Activated naive CD8-positive, alpha-beta T cell (primary cell): ENCODE results near the gene SPPL2B.

Experiments
- H3K27ac Mint-ChIP-seq: one replicate; pipeline ENCODE4 v1.8.0; 2021; ENCODE audit warnings: mixed read lengths
- H3K27me3 Mint-ChIP-seq: one replicate; pipeline ENCODE4 v1.8.0; 2021; ENCODE audit warnings: mixed read lengths
- H3K36me3 Mint-ChIP-seq: one replicate; pipeline ENCODE4 v1.8.0; 2021; ENCODE audit warnings: mixed read lengths
- H3K4me1 Mint-ChIP-seq: one replicate; pipeline ENCODE4 v1.8.0; 2021; ENCODE audit warnings: low read depth, mixed read lengths
- H3K4me3 Mint-ChIP-seq: one replicate; pipeline ENCODE4 v1.8.0; 2021; ENCODE audit warnings: mild to moderate bottlenecking, mixed read lengths
- H3K9me3 Mint-ChIP-seq: one replicate; pipeline ENCODE4 v1.8.0; 2021; ENCODE audit warnings: low read depth, mixed read lengths

SPPL2B gene

DNA sequence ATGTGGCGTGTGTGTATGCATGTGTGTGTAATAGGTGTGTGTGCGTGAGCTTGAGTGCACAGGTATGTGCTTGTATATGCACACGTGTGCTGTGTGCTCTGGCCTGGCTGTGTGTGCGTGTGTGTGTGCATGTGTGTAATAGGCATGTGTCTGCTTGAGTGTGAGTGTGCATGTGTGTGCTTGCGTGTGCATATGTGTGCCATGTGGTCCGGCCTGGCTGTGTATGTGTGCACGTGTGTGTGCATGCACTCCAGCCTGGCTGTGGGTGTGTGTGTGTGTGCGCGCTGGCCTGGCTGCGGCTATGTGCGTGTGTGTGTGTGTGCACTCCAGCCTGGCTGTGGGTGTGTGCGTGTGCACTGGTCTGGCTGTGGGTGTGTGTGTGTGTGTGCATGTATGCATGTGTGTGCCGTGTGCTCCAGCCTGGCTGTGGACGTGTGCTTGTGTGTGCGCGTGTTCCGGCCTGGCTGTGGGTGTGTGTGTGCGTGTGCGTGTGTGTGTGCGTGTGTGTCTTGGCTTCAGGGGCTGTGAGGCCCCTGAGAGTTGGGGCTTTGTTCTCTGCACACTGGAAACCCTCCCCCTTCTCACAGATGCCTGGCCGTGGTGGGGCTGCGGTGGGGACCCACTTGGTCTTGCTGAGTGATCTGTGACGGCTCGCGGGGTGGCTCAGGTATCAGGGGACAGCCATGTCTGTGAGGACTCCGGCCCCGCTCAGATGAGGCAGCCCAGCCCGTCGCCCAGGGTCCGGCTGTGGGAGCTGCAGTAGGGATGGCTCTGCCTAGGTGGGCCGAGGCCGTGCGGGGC is 8.2 kb downstream of the SPPL2B start:
- peaks cover 3% of the 10 kb centered on the region for H3K36me3 Mint-ChIP-seq
- H3K27ac Mint-ChIP-seq, result no peak overlapping the region
- peaks cover 23% of the 10 kb centered on the region for H3K4me1 Mint-ChIP-seq
- H3K27me3 Mint-ChIP-seq, result no peaks in the 10 kb centered on the region
- H3K9me3 Mint-ChIP-seq, result no peaks in the 10 kb centered on the region
- no peak overlapping the region for H3K4me3 Mint-ChIP-seq

GRCh38 chr19:2337329-2337707 is 8.8 kb downstream of the SPPL2B start:
- H3K36me3 Mint-ChIP-seq, result peaks cover 3% of the 10 kb centered on the region
- no peak overlapping the region for H3K27ac Mint-ChIP-seq
- no peak overlapping the region for H3K4me3 Mint-ChIP-seq
- no peaks in the 10 kb centered on the region for H3K27me3 Mint-ChIP-seq
- peaks cover 19% of the 10 kb centered on the region for H3K4me1 Mint-ChIP-seq
- no peaks in the 10 kb centered on the region for H3K9me3 Mint-ChIP-seq

GRCh38 chr19:2338055-2338615 is 9.7 kb downstream of the SPPL2B start:
- Mint-ChIP-seq H3K4me3 (no peak overlapping the region), H3K4me1 (peaks cover 15% of the 10 kb centered on the region), H3K36me3 (peaks cover 3% of the 10 kb centered on the region), H3K27me3 (no peaks in the 10 kb centered on the region), H3K9me3 (no peaks in the 10 kb centered on the region), H3K27ac (no peak overlapping the region)

- Mint-ChIP-seq H3K4me3 (no peak overlapping the region), H3K27me3 (no peaks in the 10 kb centered on the region), H3K4me1 (peaks cover 10% of the 10 kb centered on the region), H3K36me3 (peaks cover 3% of the 10 kb centered on the region), H3K27ac (no peak overlapping the region), H3K9me3 (no peaks in the 10 kb centered on the region)
These were observed 10.5 kb downstream of the SPPL2B start for GRCh38 chr19:2338751-2339643.

DNA sequence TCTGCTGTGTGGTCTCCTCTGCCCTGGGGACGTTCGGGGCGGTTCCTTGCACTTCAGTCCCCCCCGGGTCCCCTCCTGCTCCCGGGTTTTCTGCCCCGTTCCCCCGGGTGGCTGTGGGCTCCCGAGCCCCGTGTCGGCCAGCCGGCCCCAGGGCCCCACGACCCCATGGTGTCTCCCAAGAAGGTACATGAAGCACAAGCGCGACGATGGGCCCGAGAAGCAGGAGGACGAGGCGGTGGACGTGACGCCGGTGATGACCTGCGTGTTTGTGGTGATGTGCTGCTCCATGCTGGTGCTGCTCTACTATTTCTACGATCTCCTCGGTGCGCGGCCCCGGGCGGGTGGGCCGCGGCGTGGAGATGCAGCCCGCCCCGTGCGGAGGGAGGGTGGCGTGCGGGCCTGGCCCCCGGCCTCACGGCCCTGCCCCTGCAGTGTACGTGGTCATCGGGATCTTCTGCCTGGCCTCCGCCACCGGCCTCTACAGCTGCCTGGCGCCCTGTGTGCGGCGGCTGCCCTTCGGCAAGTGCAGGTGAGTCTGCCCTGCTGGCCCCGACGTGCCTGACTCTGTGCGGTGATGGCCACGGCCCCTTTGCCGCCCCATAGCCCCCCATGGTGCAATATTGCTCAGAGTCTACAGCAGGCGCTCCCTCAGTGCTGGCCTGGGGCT is 11.3 kb downstream of the SPPL2B start:
- peaks cover 10% of the 10 kb centered on the region for H3K4me1 Mint-ChIP-seq
- no peak overlapping the region for H3K27ac Mint-ChIP-seq
- no peaks in the 10 kb centered on the region for H3K9me3 Mint-ChIP-seq
- H3K27me3 Mint-ChIP-seq, result no peaks in the 10 kb centered on the region
- peaks cover 3% of the 10 kb centered on the region for H3K36me3 Mint-ChIP-seq
- H3K4me3 Mint-ChIP-seq, result no peak overlapping the region

GRCh38 chr19:2340496-2341243 is 12.2 kb downstream of the SPPL2B start:
- H3K9me3 Mint-ChIP-seq, result no peaks in the 10 kb centered on the region
- H3K4me3 Mint-ChIP-seq, result no peak overlapping the region
- no peak overlapping the region for H3K27ac Mint-ChIP-seq
- peaks cover 2% of the 10 kb centered on the region for H3K36me3 Mint-ChIP-seq
- no peaks in the 10 kb centered on the region for H3K27me3 Mint-ChIP-seq
- H3K4me1 Mint-ChIP-seq, result peaks cover 9% of the 10 kb centered on the region

DNA sequence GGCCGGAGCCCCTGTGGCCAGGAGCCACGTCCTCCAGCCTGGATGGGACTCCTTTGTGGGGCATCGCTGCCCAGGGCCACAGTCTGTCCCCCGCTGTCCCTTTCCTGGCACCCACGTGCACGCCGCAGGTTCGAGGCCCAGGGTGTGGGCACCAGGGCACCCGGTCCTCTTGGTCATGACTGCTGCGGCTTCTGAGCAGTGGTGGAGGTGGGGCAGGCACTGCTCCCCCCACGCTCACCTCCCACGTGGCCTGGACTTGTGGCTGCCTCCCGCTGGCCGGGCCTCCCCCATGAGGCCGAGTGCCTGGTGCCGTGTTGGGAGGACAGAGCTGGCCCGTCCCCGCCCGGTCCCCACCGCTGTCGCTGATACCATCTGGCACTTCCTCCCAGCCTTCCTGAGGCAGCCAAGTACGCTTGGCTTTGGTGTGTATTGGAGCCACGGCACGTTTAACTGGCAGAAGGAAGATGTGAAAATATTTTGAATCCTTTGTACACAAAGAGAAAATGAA is 12.8 kb downstream of the SPPL2B start:
- H3K27ac Mint-ChIP-seq, result no peak overlapping the region
- peaks cover 2% of the 10 kb centered on the region for H3K4me1 Mint-ChIP-seq

DNA sequence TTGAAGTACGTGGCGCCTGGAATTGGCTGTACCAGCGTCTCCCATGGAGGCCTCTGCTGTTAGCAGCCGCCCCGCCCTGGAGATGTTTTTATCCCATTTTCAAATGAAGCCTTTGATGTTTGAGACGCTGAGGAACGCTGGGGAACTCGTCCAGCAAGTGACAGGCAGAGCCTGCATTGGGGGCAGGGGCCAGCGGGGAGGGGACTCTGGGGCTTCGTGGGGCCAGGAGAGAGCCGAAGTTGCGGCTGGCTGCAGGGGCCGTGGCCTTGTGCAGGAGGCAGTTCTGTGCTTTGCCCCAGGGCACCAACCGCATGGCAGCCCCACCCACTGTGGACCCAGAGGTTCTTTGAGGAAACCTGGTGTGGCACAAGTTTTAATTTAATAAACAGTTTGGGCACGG is 13.5 kb downstream of the SPPL2B start:
- Mint-ChIP-seq H3K27me3 (no peaks in the 10 kb centered on the region), H3K9me3 (no peaks in the 10 kb centered on the region), H3K27ac (no peak overlapping the region), H3K4me3 (no peak overlapping the region), H3K36me3 (no peaks in the 10 kb centered on the region), H3K4me1 (peaks cover 2% of the 10 kb centered on the region)

More for the DNA sequence above, 12.8 kb downstream of the SPPL2B start:
- no peaks in the 10 kb centered on the region for H3K9me3 Mint-ChIP-seq
- H3K27me3 Mint-ChIP-seq, result no peaks in the 10 kb centered on the region
- no peaks in the 10 kb centered on the region for H3K36me3 Mint-ChIP-seq
- H3K4me3 Mint-ChIP-seq, result no peak overlapping the region

GRCh38 chr19:2342656-2343288 is 14.3 kb downstream of the SPPL2B start:
- Mint-ChIP-seq H3K4me3 (no peak overlapping the region), H3K27ac (no peak overlapping the region), H3K36me3 (no peaks in the 10 kb centered on the region), H3K27me3 (no peaks in the 10 kb centered on the region), H3K4me1 (no peaks in the 10 kb centered on the region), H3K9me3 (no peaks in the 10 kb centered on the region)

DNA sequence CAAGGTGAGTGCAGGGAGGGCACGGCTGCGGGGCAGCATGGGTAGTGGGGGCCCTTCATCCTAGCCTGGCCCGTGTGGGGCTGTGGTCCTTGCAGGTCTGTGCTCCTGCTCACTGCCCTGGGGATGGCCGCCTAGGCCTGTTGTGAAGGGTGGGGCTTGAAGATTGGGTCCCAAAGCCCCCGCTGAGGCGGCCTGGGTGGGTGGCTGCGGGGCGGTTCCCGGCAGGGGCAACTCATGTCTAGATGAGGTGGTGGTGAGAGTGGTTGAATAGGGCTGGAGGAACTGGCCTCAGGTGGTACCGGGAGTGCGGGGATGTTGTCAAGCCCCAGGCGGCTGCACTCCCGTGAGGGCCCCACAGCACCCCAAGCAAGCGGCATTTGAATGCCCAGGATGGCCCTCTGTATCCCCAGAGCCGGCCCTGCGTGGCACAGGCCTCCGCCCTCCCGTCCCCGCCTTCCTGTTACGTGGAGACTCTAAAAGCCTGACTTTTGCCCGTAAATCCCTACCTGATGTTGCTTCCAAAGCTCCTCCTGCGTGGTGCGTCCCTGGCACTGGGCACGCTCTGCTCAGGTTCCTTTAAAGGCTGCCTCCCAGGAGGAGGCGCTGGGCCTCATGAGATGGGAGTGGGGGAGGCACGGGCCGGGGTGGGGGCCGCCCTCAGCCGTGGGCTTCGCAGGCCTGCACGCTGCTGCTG is 15.0 kb downstream of the SPPL2B start:
- Mint-ChIP-seq H3K27ac (no peak overlapping the region), H3K27me3 (no peaks in the 10 kb centered on the region), H3K36me3 (no peaks in the 10 kb centered on the region), H3K4me3 (no peak overlapping the region), H3K9me3 (no peaks in the 10 kb centered on the region), H3K4me1 (no peaks in the 10 kb centered on the region)

- Mint-ChIP-seq H3K27me3 (no peaks in the 10 kb centered on the region), H3K4me3 (no peak overlapping the region), H3K9me3 (no peaks in the 10 kb centered on the region), H3K36me3 (no peaks in the 10 kb centered on the region), H3K27ac (no peak overlapping the region), H3K4me1 (no peaks in the 10 kb centered on the region)
These were observed 15.9 kb downstream of the SPPL2B start for GRCh38 chr19:2344381-2344870.

- Mint-ChIP-seq H3K4me3 (no peak overlapping the region), H3K27ac (no peak overlapping the region), H3K36me3 (no peaks in the 10 kb centered on the region), H3K9me3 (no peaks in the 10 kb centered on the region), H3K27me3 (no peaks in the 10 kb centered on the region), H3K4me1 (no peaks in the 10 kb centered on the region)
These were observed 16.6 kb downstream of the SPPL2B start for GRCh38 chr19:2345076-2345475.
